B cell (primary cell): ENCODE measurements around the gene MBTPS2. TPM values are rescaled to one million over a fixed set of nuclear protein-coding genes. Genes with fewer than 3 reads are reported as not detected.
"Not testable (repeated sequence)": the region's sequence is repeated elsewhere in the genome, so short reads cannot be mapped to it uniquely, and the experiment has no call there.

Source experiments
- ATAC-seq: fragments of 200-7000 bp; cut with Tn5 transposase; one replicate; pipeline ENCODE4 v1.10.0; 2021; ENCODE audit warnings: low read depth, mild to moderate bottlenecking, moderate number of reproducible peaks, moderate library complexity
- CTCF ChIA-PET: fragments of 350-600 bp; sonication (Branson Sonifier 250); formaldehyde crosslinking; loops from one replicate; lab custom pipeline; 2021; ENCODE audit warnings: antibody characterized with exemption, inconsistent platforms; lab: Charles Lee
- POLR2A ChIA-PET: fragments of 350-600 bp; sonication (Branson Sonifier 250); formaldehyde crosslinking; loops from one replicate; lab custom pipeline; 2021; ENCODE audit warnings: antibody characterized with exemption; lab: Charles Lee
- DNase-seq: peaks from one replicate; pipeline ENCODE4 v3.0.0; 2013
- H2AFZ ChIP-seq: 2 replicates; pipeline ENCODE4 v1.6.1; 2012; ENCODE audit warnings: mild to moderate bottlenecking, low read depth, low read length; ENCODE audit not compliant: insufficient read depth, poor library complexity, severe bottlenecking
- H3K27ac ChIP-seq, 2 donors: 1 replicate in 1 of 2; 2 replicates in 1 of 2; pipeline ENCODE4 v1.5.1; 2012 to 2013; ENCODE audit warnings: low read length in 2 of 2, mild to moderate bottlenecking in 2 of 2, moderate library complexity in 1 of 2
- H3K27me3 ChIP-seq, 4 experiments: fragments of 200-600 bp in 1 of 4; sonication (generic) in 1 of 4; replicated peaks in 1 of 4; 1 replicate in 2 of 4; 2 replicates in 2 of 4; pipeline versions ENCODE4 v1.6.1 to v1.7.0; 2013 to 2016; ENCODE audit warnings: low read length in 3 of 4, mild to moderate bottlenecking in 2 of 4, mixed read lengths in 1 of 4, moderate library complexity in 1 of 4; ENCODE audit not compliant: insufficient read depth in 4 of 4, control insufficient read depth in 3 of 4; ENCODE audit errors: control extremely low read depth in 1 of 4
- H3K36me3 ChIP-seq, 2 experiments: replicated peaks in 1 of 2; 1 replicate in 1 of 2; 2 replicates in 1 of 2; pipeline versions ENCODE4 v1.6.1 to v1.7.1; 2013; ENCODE audit warnings: low read length in 1 of 2; ENCODE audit not compliant: insufficient read depth in 2 of 2, control insufficient read depth in 1 of 2; ENCODE audit errors: control extremely low read depth in 1 of 2, extremely low read depth in 1 of 2
- H3K4me1 ChIP-seq, 2 donors: fragments of 200-600 bp in 1 of 2; sonication (generic) in 1 of 2; 1 replicate in 1 of 2; 2 replicates in 1 of 2; pipeline versions ENCODE4 v1.5.1 to v1.6.1; 2013 to 2017; ENCODE audit warnings: low read length in 2 of 2; ENCODE audit not compliant: control insufficient read depth in 2 of 2, insufficient read depth in 2 of 2
- H3K4me2 ChIP-seq: replicated peaks from 2 replicates; pipeline ENCODE3; 2012; ENCODE audit warnings: mild to moderate bottlenecking, low read depth, low read length; ENCODE audit not compliant: poor library complexity, severe bottlenecking
- H3K4me3 ChIP-seq, 5 experiments: fragments of 200-600 bp in 1 of 5; sonication (generic) in 1 of 5; 1 replicate in 3 of 5; 2 replicates in 2 of 5; pipeline versions ENCODE4 v1.5.1 to v1.7.0; 2011 to 2016; ENCODE audit warnings: low read length in 4 of 5, mild to moderate bottlenecking in 4 of 5, low read depth in 2 of 5, control low read depth in 1 of 5, moderate library complexity in 1 of 5; ENCODE audit not compliant: insufficient read depth in 1 of 5; ENCODE audit errors: control extremely low read depth in 1 of 5, extremely low read depth in 1 of 5
- H3K79me2 ChIP-seq: fragments of 200-600 bp; sonication (generic); one replicate; pipeline ENCODE4 v1.6.0; 2016; ENCODE audit warnings: low read length; ENCODE audit not compliant: control insufficient read depth, insufficient read depth
- H3K9ac ChIP-seq: fragments of 200-600 bp; sonication (generic); 2 replicates; pipeline ENCODE4 v1.6.1; 2017; ENCODE audit warnings: mild to moderate bottlenecking, low read length, moderate library complexity
- H3K9me3 ChIP-seq, 3 donors: one replicate each; pipeline versions ENCODE4 v1.6.1 to v1.7.1; 2013; ENCODE audit warnings: low read length in 2 of 3; ENCODE audit not compliant: control insufficient read depth in 2 of 3, insufficient read depth in 1 of 3; ENCODE audit errors: control extremely low read depth in 1 of 3
- H4K20me1 ChIP-seq: 2 replicates; pipeline ENCODE4 v1.6.0; 2012; ENCODE audit warnings: mild to moderate bottlenecking, low read length; ENCODE audit not compliant: insufficient read depth, control insufficient read depth, poor library complexity, severe bottlenecking
- H3K27ac Mint-ChIP-seq: one replicate; pipeline ENCODE4 v1.8.0; 2021; ENCODE audit warnings: mixed read lengths
- H3K27me3 Mint-ChIP-seq: one replicate; pipeline ENCODE4 v1.8.0; 2021; ENCODE audit warnings: mixed read lengths
- H3K4me1 Mint-ChIP-seq: one replicate; pipeline ENCODE4 v1.8.0; 2021; ENCODE audit warnings: mixed read lengths
- H3K4me3 Mint-ChIP-seq: one replicate; pipeline ENCODE4 v1.8.0; 2021; ENCODE audit warnings: mixed read lengths
- H3K9me3 Mint-ChIP-seq: one replicate; pipeline ENCODE4 v1.8.0; 2022; ENCODE audit warnings: mixed read lengths; ENCODE audit not compliant: insufficient read depth
- EZH2 ChIP-seq: IDR thresholded peaks from 2 replicates; pipeline ENCODE4 v1.6.1; 2012; ENCODE audit warnings: borderline replicate concordance, low read depth, mild to moderate bottlenecking, moderate library complexity, low read length; ENCODE audit not compliant: insufficient read depth, poor library complexity, severe bottlenecking
- WGBS: methylation state at CpG from one replicate; pipeline ENCODE4 v1.1.5; 2013; ENCODE audit warnings: missing lambda C conversion rate; ENCODE audit not compliant: insufficient coverage; 5-methylcytosine and 5-hydroxymethylcytosine counted together
- intact Hi-C: fragments of 100-400 bp; cut with micrococcal nuclease; formaldehyde crosslinking; loops from one replicate; pipeline ENCODE4 v1.10.0; 2022
- polyA plus RNA-seq: library from polyadenylated mRNA; depleted of rRNA; stranded (reverse); fragments of >200 nt; gene quantifications from 2 replicates; pipeline ENCODE4 v1.2.3, GENCODE V29; 2012
- total RNA-seq, 2 donors: library from RNA; stranded (reverse); fragments of 120-200 nt in 1 of 2; gene quantifications; 1 replicate in 1 of 2; 2 replicates in 1 of 2; pipeline versions ENCODE4 v1.2.3 to v1.2.4, GENCODE V29; 2013 to 2022
- TF ChIP-seq, protein P1 (sequence below): fragments of 200-600 bp; IDR thresholded peaks from one replicate; pipeline ENCODE4 v1.8.0; 2022; ENCODE audit warnings: antibody characterized with exemption, mild to moderate bottlenecking

Gene MBTPS2
- total and polyA plus RNA-seq, 2 donors (not counting 1 experiment from before 2014, with no cell fraction given) = 1.8 to 8.2 TPM

DNA sequence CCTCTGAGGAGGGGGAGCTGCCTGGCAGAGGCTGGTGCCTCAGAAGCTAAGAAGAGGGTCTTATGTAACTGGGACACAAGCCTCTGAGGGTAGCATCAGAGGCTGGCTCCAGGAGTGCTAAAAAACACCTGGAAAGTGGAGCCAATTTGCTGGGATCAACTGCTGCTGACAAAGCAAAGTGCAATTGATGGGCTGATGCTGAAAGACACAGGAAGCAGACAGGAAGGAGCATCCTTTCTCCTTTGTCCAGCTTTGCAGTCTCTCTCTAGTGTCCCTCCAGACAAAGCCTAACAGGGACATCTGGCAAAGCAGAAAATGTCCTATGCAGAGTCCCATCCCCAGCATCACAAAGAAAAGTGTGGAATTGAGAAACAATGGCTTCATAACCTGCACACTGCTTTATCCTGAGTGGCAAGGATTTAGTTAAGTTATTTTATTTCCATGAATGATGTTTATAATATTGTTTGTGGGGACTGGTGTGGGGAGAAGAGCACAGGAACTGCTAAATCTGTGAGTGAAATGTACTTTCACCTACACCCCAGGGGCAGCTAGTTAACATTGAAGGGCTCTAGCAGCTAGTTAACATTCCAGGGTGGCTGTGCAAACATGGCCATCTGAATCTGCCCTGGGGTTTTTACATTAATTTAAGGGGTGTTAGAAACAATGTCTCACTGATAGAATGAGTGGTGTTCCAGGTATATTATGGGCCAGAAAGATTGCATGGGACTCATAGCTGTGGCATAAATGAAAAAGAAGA lies 25.6 kb upstream of the MBTPS2 start:
- Mint-ChIP-seq H3K4me3 (no peak overlapping the region), H3K4me1 (no peaks in the 10 kb centered on the region), H3K27me3 (peaks cover 3% of the 10 kb centered on the region), H3K27ac (no peak overlapping the region), H3K9me3 (no peaks in the 10 kb centered on the region)
- Histone ChIP-seq H4K20me1 (no peaks in the 10 kb centered on the region), H3K4me1 (no peaks in the 10 kb centered on the region), H3K9ac (no peak overlapping the region), H3K27me3 (no peaks in the 10 kb centered on the region), H3K9me3 (no peaks in the 10 kb centered on the region), H3K27ac (no peak overlapping the region), H3K79me2 (no peaks in the 10 kb centered on the region), H3K36me3 (no peaks in the 10 kb centered on the region), H3K4me2 (no peak overlapping the region), H3K4me3 (no peak overlapping the region), H2AFZ (no peak overlapping the region)
- intact Hi-C loops = no loop called here
- CTCF ChIA-PET = no interaction called here
- POLR2A ChIA-PET = no interaction called here
- ATAC-seq (no peak), DNase-seq (no peak)
- TF ChIP-seq EZH2 = no peak
- TF ChIP-seq, protein P1, sequence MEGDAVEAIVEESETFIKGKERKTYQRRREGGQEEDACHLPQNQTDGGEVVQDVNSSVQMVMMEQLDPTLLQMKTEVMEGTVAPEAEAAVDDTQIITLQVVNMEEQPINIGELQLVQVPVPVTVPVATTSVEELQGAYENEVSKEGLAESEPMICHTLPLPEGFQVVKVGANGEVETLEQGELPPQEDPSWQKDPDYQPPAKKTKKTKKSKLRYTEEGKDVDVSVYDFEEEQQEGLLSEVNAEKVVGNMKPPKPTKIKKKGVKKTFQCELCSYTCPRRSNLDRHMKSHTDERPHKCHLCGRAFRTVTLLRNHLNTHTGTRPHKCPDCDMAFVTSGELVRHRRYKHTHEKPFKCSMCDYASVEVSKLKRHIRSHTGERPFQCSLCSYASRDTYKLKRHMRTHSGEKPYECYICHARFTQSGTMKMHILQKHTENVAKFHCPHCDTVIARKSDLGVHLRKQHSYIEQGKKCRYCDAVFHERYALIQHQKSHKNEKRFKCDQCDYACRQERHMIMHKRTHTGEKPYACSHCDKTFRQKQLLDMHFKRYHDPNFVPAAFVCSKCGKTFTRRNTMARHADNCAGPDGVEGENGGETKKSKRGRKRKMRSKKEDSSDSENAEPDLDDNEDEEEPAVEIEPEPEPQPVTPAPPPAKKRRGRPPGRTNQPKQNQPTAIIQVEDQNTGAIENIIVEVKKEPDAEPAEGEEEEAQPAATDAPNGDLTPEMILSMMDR = no peak

DNA sequence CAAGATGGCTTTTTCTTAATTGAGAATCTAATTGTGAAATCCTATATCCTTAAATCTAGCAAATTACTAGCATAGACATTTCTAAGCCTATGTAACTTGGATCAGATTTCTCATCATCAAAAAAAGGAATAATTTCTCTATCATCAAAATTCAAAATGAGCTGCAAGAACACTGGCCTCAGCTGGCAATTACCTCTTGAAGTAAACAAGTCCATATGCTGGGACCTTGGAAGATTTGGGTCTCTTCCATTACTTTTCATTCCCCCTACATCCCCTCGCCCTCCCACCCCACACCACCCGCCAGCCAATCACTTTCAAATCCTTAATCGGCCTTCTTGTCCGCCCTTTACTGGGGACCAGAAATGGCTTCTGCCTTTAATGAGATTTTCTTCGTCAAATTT lies 23.3 kb upstream of the MBTPS2 start:
- ChIA-PET CTCF (no interaction called here), POLR2A (no interaction called here)
- TF ChIP-seq EZH2 = no peak
- TF ChIP-seq, protein P1 = no peak
- Mint-ChIP-seq H3K27me3 (peaks cover 3% of the 10 kb centered on the region), H3K4me1 (no peaks in the 10 kb centered on the region), H3K4me3 (no peak overlapping the region), H3K27ac (no peak overlapping the region), H3K9me3 (no peaks in the 10 kb centered on the region)
- Histone ChIP-seq H3K4me3 (no peak overlapping the region), H2AFZ (no peak overlapping the region), H3K4me2 (no peak overlapping the region), H3K27ac (no peak overlapping the region), H3K36me3 (no peaks in the 10 kb centered on the region), H3K9me3 (no peaks in the 10 kb centered on the region), H3K79me2 (no peaks in the 10 kb centered on the region), H4K20me1 (no peaks in the 10 kb centered on the region), H3K4me1 (no peaks in the 10 kb centered on the region), H3K9ac (no peak overlapping the region), H3K27me3 (no peaks in the 10 kb centered on the region)
- DNase-seq = no peak
- no peak for ATAC-seq
- WGBS = 95% methylated on average over 3 of the region's 5 CpGs
- intact Hi-C loops = no loop called here

DNA sequence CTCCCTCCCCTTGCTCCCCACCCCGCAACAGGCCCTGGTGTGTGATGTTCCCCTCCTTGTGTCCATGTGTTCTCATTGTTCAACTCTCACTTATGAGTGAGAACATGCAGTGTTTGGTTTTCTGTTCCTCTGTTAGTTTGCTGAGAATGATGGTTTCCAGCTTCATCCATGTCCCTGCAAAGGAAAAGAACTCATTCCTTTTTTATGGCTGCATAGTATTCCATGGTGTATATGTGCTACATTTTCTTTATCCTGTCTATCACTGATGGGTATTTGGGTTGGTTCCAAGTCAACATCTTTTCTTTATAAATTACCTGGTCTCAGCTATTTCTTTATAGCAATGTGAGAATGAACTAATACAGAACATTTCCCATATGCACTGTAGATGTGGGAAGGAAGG lies 19.2 kb upstream of the MBTPS2 start:
- H3K9me3 ChIP-seq, CTCF ChIA-PET, H3K4me3 Mint-ChIP-seq, POLR2A ChIA-PET, ATAC-seq, H3K4me3 ChIP-seq, H3K27ac Mint-ChIP-seq, H3K27ac ChIP-seq, DNase-seq, H3K79me2 ChIP-seq, H4K20me1 ChIP-seq, H3K36me3 ChIP-seq, intact Hi-C loops, H2AFZ ChIP-seq, H3K27me3 ChIP-seq, H3K9ac ChIP-seq, H3K27me3 Mint-ChIP-seq, H3K9me3 Mint-ChIP-seq, H3K4me1 ChIP-seq, H3K4me2 ChIP-seq, H3K4me1 Mint-ChIP-seq: not testable (repeated sequence)
- no CpG with 5 or more reads among the region's 1 CpG for WGBS
